Measurements from ENCODE around the gene CCNA2. TPM values are rescaled to one million over a fixed set of nuclear protein-coding genes. Genes with fewer than 3 reads are reported as not detected.

The CCNA2 gene
- total RNA-seq, 1 experiment from 2014 or later, result 89.2 TPM

DNA sequence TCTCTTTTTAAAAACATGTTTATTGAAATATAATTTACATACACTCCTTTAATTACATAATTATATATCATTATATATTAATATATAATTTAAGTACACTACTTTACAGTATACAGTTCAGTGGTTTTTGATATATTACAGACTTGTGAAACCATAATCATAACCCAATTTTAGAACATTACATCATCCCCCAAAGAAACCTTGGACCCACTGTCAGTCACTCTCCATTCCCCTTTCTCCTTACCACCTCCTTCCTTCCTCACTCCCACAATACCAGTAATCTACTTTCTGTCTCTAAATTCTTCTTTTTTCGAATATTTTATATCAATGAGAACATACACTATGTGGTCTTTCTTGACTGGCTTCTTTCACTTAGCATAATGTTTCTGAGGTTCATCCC is 40.5 kb downstream of the CCNA2 start:
- Histone ChIP-seq H4K5ac (ENCODE audit: insufficient read length, low read depth, low read length) (no peak overlapping the region), H3K27me3 (ENCODE audit: insufficient read depth, low read length) (no peaks in the 10 kb centered on the region), H3K18ac (ENCODE audit: insufficient read length, low read depth, low read length) (no peak overlapping the region), H2AFZ (ENCODE audit: low read length) (no peak overlapping the region), H3K56ac (ENCODE audit: insufficient read length, low read depth, low read length) (no peak overlapping the region), H3K79me1 (ENCODE audit: insufficient read depth, low read depth, low read length, poor library complexity, severe bottlenecking) (no peaks in the 10 kb centered on the region), H3K9ac (ENCODE audit: extremely low read depth, insufficient read length, low read length) (no peak overlapping the region), H3K14ac (ENCODE audit: insufficient read depth, low read length) (no peak overlapping the region), H2AK5ac (ENCODE audit: insufficient read length, low read length) (no peak overlapping the region), H2BK12ac (ENCODE audit: insufficient read length, low read depth, low read length) (no peak overlapping the region), H4K8ac (replicated peaks; ENCODE audit: insufficient read length, low read depth, low read length) (no peak overlapping the region), H3K23ac (ENCODE audit: insufficient read length, low read depth, low read length) (no peak overlapping the region), H2BK20ac (ENCODE audit: low read depth, low read length, poor library complexity, severe bottlenecking) (no peak overlapping the region), H3K4me2 (ENCODE audit: insufficient read depth, insufficient read length, low read length) (no peak overlapping the region), H2BK5ac (ENCODE audit: insufficient read length, low read length) (no peak overlapping the region), H2BK15ac (ENCODE audit: low read depth, low read length) (no peak overlapping the region), H3T11ph (ENCODE audit: low read length) (no peak overlapping the region), H4K20me1 (ENCODE audit: control insufficient read depth, insufficient read depth, insufficient read length) (no peaks in the 10 kb centered on the region), H3K23me2 (ENCODE audit: insufficient read length, low read depth, low read length, poor library complexity, severe bottlenecking) (no peaks in the 10 kb centered on the region), H3K79me2 (ENCODE audit: insufficient read depth, low read length) (no peaks in the 10 kb centered on the region), H3K27ac (ENCODE audit: insufficient read length, low read depth, low read length) (no peak overlapping the region), H3K9me3 (ENCODE audit: control insufficient read depth, low read depth, low read length) (no peaks in the 10 kb centered on the region), H3K4me1 (ENCODE audit: insufficient read depth, low read length) (peaks cover 3% of the 10 kb centered on the region; the same call in 1 of the 2 replicates), H4K91ac (ENCODE audit: insufficient read length, low read depth, low read length) (no peak overlapping the region), H3K4ac (ENCODE audit: low read depth, low read length) (no peak overlapping the region), H2BK120ac (ENCODE audit: low read depth, low read length, poor library complexity, severe bottlenecking) (no peak overlapping the region)
- peaks cover 7% of the 10 kb centered on the region for H3K27me3 Mint-ChIP-seq (ENCODE audit: low read depth)
- 100% methylated on average over 1 of the region's 1 CpG for WGBS (ENCODE audit: extremely low coverage, insufficient read length, low lambda C conversion rate)
- no peaks in the 10 kb centered on the region for H3K9me3 Mint-ChIP-seq
- H3K4me3 Mint-ChIP-seq, result no peak overlapping the region
- no peaks in the 10 kb centered on the region for H3K36me3 Mint-ChIP-seq (ENCODE audit: insufficient read depth in 1 of 3, low read depth in 3 of 3)
- H3K27ac Mint-ChIP-seq, result no peak overlapping the region
- DNase-seq, result no peak
- TF ChIP-seq, protein P1, sequence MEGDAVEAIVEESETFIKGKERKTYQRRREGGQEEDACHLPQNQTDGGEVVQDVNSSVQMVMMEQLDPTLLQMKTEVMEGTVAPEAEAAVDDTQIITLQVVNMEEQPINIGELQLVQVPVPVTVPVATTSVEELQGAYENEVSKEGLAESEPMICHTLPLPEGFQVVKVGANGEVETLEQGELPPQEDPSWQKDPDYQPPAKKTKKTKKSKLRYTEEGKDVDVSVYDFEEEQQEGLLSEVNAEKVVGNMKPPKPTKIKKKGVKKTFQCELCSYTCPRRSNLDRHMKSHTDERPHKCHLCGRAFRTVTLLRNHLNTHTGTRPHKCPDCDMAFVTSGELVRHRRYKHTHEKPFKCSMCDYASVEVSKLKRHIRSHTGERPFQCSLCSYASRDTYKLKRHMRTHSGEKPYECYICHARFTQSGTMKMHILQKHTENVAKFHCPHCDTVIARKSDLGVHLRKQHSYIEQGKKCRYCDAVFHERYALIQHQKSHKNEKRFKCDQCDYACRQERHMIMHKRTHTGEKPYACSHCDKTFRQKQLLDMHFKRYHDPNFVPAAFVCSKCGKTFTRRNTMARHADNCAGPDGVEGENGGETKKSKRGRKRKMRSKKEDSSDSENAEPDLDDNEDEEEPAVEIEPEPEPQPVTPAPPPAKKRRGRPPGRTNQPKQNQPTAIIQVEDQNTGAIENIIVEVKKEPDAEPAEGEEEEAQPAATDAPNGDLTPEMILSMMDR (conservative IDR thresholded peaks at IDR 0.05), result no peak
- H3K4me1 Mint-ChIP-seq, result peaks cover 5 to 8% of the 10 kb centered on the region in 2 experiments; a peak in 3 of 4 replicates

Data from H9 (cell line).